HG03097 (cell line): ENCODE data around the gene PSTPIP2.
"Not testable (repeated sequence)": the region's sequence is repeated elsewhere in the genome, so short reads cannot be mapped to it uniquely, and the experiment has no call there.

Experiments
- ATAC-seq: cut with Tn5 transposase; IDR thresholded peaks from one replicate; pipeline ENCODE4 v1.9.1; 2021; ENCODE audit not compliant: unreplicated experiment, low FRiP score

The PSTPIP2 gene

GRCh38 chr18:45993438-45993837, 78.6 kb downstream of the PSTPIP2 start:
- ATAC-seq, result no peak

DNA sequence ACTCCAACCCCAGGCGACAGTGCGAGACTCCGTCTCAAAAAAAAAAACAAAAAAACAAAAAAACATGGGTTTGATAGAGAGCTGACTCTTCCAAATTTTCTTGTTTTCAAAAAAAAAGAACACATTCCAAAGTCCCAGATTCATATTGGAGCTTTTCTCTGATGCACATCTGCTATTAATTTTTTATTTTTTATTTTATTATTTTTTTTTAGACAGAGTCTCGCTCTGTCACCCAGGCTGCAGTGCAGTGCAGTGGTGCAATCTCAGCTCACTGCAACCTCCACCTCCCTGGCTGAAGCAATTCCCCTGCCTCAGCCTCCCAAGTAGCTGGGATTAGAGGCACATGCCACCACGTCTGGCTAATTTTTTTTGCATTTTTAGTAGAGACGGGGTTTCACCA, 79.5 kb downstream of the PSTPIP2 start:
- ATAC-seq, result not testable (repeated sequence)

DNA sequence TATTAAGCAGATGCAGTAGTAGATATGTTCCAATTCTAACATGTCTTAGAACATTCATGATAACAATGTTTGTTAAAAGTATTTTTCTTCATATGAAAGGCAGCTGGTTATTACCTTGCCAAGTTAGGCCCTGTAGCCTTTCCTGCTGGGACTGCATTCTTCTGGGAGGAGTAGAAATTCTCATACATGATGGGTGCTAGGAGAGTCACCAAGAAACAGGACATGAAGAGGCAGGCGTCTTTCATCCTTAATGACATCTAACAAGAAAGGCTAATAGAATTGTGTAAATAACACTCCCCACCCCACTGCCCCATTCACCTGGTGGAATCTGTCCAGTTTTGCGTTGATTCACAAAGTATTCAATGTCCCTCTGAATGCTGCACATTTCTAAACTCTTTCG, 80.3 kb downstream of the PSTPIP2 start:
- no peak for ATAC-seq

GRCh38 chr18:45984546-45985235, 87.4 kb downstream of the PSTPIP2 start:
- no peak for ATAC-seq

DNA sequence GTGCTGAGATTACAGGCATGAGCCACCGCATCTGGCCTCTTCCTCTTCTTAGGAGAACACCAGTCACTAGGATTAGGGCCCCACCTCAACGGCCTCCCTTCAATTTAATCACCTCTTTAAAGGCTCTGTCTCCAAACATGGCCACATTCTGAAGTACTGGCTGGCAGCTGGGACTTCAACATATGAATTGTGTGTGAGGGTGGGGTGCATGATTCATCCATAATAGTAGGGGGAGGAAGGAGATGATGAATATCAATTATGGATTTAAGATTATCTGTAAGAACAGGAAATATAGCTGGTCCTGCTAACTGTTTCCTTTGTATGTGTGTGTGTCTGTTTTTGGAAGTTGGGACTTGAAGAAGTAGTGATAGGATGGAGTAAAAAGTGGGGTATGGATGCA, 90.2 kb downstream of the PSTPIP2 start:
- no peak for ATAC-seq

DNA sequence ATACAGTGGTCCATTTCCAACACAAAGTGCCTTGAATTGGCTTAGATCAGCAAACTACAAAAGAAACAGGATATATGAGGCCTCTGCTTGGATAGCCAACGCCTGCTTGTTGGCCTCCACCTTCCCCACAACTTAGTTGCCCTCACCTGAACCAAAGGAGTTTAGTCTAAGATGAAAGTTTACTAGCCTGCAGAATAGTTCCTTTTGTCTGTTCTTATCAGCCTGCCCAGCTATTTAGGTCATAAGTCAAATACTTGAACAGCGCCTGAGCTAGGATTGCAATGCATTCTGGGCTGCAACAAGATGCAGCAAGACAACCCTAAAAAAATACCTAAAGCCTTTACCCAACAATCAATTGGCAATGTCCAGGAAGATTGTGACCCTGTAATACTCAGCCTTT, 91.8 kb downstream of the PSTPIP2 start:
- no peak for ATAC-seq

- ATAC-seq, result no peak
Observed at GRCh38 chr18:45978084-45978483, 94.0 kb downstream of the PSTPIP2 start.

GRCh38 chr18:45976974-45977373, 95.1 kb downstream of the PSTPIP2 start:
- ATAC-seq, result no peak

DNA sequence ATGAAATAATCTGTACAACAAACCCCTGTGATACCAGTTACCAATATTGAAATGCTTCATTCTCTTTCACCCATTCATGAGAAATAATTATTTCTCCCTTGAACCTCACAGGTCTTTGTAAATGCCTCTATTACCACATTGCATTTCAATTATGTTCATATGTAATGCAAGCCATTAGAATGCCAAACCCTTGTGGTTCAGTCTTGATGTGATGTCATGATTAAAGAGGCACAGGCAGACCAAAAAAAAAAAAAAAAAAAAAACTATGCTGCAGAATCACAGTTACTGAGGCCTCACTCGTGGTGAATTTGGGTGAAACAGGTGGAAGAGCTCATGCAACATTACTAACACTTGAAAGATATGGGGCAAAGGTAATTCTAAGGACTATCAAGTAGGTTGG, 95.5 kb downstream of the PSTPIP2 start:
- ATAC-seq, result no peak

- no peak for ATAC-seq
Observed at GRCh38 chr18:45974088-45974536, 97.9 kb downstream of the PSTPIP2 start.

GRCh38 chr18:45967007-45967706, 104.9 kb downstream of the PSTPIP2 start, which contains the start of gene EPG5:
Gene EPG5, minus strand, starts transcription at chr18:45967329. Its CDS starts 90 bp downstream, at chr18:45967239.
- ATAC-seq, result peak; percentile 89

GRCh38 chr18:45964913-45965312, 107.1 kb downstream of the PSTPIP2 start:
- ATAC-seq, result not testable (repeated sequence)

DNA sequence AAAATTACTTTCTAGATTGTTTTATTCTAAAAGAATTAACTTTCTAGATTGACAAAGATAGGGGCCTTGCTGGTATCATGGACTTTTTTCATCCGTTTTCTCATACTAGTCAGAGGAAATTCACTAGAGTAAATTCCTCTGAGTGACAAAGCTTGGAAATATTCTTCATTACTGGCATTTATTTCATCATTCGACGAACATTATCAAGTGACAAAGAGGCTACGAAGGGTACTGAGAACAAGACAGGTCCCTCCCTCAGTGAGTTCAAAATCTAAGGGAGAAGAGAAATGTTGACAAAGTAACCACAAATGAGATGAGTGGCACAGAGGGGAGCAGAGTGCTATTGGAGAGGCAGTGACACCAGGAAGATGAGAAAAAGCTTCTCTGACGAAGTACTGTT, 109.2 kb downstream of the PSTPIP2 start:
- ATAC-seq, result no peak

DNA sequence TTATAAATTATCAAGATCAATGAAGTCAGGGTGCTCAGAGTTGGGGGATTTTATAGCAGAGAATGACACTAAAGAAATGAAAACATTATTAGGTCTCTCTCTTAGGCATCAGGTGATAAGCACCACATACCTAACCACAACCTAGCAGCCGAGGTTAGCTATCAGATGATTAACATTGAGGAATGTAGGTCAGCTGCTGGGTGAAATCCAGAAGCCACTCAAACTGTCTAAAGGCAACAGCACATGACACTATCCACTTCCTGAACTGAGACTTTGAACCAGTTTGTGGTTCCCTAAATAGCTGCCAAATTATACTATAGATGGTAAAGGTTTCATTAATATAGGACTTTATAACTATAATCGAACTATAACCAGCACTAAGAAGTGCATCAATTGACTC, 109.6 kb downstream of the PSTPIP2 start:
- no peak for ATAC-seq

- ATAC-seq, result not testable (repeated sequence)
Observed at GRCh38 chr18:45959484-45959883, 112.6 kb downstream of the PSTPIP2 start.

- ATAC-seq, result no peak
Observed at GRCh38 chr18:45958730-45959129, 113.3 kb downstream of the PSTPIP2 start.

DNA sequence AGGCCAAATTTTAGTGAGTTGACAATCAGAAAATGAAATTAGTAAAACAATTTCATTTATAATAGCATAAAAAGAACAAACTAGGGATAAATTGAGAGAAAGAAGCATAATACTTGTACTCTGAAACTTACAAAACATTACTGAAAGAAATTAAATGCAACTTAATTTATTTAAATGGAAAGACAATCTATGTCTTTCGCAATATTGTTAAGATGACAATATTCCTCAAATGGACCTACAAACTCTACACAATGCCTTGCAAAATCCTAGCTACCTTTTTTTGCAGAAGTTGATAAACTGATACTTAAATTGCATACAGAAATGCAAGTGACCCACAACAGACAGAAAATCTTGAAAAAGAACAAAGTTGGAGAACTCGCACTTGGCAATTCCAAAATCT, 114.0 kb downstream of the PSTPIP2 start:
- no peak for ATAC-seq

- no peak for ATAC-seq
Observed at GRCh38 chr18:45957100-45957499, 115.0 kb downstream of the PSTPIP2 start.

- no peak for ATAC-seq
Observed at GRCh38 chr18:45954070-45954934, 117.8 kb downstream of the PSTPIP2 start.

- no peak for ATAC-seq
Observed at GRCh38 chr18:45951016-45951714, 120.9 kb downstream of the PSTPIP2 start.

GRCh38 chr18:45945669-45946068, 126.4 kb downstream of the PSTPIP2 start:
- ATAC-seq, result no peak
